NK-92 (cell line): ENCODE data around the gene DHX58.

Experiments
- DNase-seq: peaks from one replicate; lab custom pipeline; 2025; ENCODE audit not compliant: unreplicated experiment; lab: John Stamatoyannopoulos, UW

DHX58 gene

DNA sequence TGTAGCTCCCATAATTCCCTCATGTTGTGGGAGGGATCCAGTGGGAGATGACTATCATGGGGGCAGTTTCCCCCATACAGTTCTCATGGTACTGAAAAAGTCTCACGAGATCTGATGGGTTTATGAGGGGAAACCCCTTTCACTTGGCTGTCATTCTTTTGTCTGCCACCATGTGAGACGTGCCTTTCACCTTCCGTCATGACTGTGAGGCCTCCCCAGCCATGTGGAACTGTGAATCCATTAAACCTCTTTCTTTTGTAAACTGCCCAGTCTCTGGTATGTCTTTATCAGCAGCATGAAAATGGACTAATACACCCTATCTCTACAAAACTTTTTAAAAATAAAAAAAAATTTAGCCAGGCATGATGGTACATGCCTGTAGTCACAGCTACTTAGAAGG is 55.9 kb downstream of the DHX58 start:
- DNase-seq: no peak

DNA sequence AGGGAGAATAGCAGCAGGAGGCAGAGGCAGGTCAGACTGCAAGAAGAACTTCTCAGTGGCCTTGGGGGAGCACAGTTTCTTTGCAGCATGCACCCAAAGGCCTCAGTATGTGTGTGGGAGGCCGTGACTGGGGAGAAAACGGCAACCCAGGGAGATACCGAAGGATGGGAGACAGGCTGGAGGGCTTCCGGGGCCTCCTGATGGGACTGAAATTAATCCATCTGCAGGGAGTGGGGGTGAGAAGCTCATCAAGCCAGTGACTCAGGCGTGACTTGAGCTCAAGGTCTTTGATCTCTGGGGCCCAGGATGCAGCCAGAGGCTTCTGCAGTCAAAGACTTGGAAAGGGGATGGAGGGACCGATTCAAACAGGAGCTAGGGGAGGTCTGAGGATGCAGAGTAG is 57.0 kb downstream of the DHX58 start:
- DNase-seq: no peak

DNA sequence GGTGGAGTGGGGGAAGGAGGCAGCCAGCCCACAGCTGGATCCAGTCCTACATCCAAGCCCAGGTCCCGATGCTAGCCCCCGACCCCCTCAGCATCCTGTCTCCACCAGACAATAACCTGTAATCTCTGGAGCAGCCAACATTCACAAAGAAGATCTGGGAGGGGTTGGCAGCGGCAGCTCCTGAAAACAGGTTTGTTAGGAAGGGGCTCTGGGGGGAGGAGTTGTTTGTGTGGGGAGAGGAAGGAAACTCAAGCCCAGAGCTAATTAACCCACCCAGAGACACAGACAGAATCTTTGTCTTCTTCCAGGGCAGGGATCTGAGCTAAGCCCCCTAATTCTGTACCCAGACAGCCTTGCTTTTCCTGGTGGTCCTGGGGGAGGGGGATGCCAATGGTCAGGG is 57.5 kb downstream of the DHX58 start:
- DNase-seq: no peak

DNA sequence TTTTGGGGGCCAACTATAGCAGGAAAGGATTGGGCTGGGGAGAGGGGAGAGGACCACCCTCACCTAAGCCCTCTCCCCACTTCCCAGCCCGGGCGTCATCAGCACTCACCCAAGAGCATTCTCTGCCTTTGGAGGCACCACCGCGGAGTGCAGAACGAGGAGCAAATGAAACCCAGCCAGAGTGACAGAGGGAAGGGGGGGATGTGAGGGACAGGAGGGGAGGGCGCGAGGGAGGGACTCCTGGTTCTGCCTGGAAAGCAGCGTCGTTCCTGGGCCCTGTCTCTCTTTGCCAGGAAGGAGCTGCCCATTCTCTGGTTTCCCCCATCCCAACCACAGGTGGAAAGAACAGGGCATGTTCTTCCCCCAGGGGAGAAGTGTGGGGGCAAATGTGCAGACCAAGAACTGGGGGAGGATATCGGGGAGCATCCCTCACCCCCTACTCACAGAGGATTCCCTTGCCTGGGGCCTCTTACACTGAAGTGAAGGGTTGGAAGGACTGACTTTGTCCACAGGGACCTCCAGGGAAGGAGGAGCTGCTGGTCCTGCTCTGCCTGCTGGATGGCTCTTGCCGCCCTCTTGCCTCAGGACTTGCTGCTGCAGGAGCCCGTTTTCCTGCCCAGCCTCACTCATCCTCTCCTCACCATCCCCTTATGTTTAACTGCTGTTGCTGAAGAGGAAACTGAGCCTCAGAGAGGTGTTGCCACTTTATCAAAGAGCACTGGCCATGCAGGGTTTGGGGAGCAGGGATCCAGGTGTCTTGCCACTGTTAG is 58.6 kb downstream of the DHX58 start:
- DNase-seq: no peak

DNA sequence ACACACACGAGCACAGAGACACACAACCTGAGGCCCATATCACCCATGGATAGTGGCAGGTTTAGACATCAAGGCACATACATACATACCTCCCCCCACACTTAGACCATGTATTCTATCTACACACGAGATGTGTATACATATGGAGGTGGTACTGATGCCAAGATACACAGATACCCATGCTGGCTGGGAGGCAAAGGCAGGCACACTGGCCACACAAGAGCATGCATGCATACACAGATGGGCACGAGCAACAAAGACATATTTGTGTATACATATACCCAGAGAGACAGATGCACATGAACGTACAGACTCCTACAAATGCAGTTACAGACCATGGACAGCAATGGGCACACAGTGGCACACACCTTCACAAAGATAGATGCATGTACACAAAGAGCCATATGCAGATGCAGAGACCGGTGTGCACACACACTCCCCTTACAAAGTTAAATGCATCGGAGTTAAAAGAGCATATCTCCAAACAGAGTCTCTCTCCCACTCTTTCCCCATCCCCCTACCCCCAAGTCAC is 60.1 kb downstream of the DHX58 start:
- DNase-seq: no peak

DNA sequence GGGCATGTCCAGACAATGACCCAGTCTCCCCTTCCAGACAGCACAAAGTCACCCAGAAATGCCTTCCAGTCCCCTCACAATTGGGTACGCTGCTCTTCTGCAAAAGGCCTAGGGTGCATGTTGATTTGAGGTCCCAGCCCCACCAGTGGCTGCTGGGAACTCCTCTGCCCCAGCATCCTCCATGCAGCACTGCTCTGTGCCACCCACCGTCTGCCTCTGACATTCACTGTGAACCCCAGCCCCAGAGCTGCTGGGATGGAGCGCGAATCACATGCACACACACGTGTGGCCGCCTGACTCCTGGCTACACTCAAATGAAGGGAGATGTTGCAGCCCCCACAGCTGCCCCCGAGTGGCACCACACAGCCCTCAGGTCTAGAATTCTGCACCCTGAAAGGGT is 60.9 kb downstream of the DHX58 start:
- DNase-seq: no peak
